WERI-Rb-1 (cell line): Measurements from ENCODE around the gene REPS2.

ENCODE experiments used
- DNase-seq: peaks from one replicate; pipeline ENCODE4 v3.0.0-alpha.2; 2020
- H3K27ac ChIP-seq: fragments of 250-450 bp; sonication (Bioruptor Pico); 2 replicates; pipeline ENCODE4 v1.5.1; 2020; ENCODE audit warnings: mild to moderate bottlenecking, moderate library complexity
- H3K27me3 ChIP-seq: fragments of 250-450 bp; sonication (Bioruptor Pico); 2 replicates; pipeline ENCODE4 v1.5.1; 2021; ENCODE audit warnings: mild to moderate bottlenecking, low read depth, moderate library complexity; ENCODE audit not compliant: insufficient read depth, severe bottlenecking
- H3K36me3 ChIP-seq: fragments of 250-450 bp; sonication (Bioruptor Pico); 2 replicates; pipeline ENCODE4 v1.5.1; 2020; ENCODE audit warnings: mild to moderate bottlenecking, moderate library complexity
- H3K4me3 ChIP-seq: 2 replicates; pipeline ENCODE4 v1.5.1; 2011; ENCODE audit warnings: low read depth, mild to moderate bottlenecking, control low read depth, low read length
- H3K9me3 ChIP-seq: fragments of 250-450 bp; sonication (Bioruptor Pico); 2 replicates; pipeline ENCODE4 v1.5.1; 2021; ENCODE audit warnings: mild to moderate bottlenecking, moderate library complexity; ENCODE audit not compliant: severe bottlenecking
- CTCF ChIP-seq: IDR thresholded peaks from 2 replicates; pipeline ENCODE4 v1.5.1; 2011; ENCODE audit warnings: low read depth, mild to moderate bottlenecking, control low read depth, inconsistent platforms, low read length

The REPS2 gene

GRCh38 chrX:16946361-16946964 lies at the start of gene REPS2:
REPS2 (plus strand) TSS chrX:16946658; CDS start chrX:16946862, 204 bp downstream.
- no peak within 1 kb of the TSS for H3K27ac ChIP-seq
- H3K27me3 ChIP-seq: peaks cover 27% of the 10 kb centered on the region
- no peaks in the 10 kb centered on the region for H3K9me3 ChIP-seq
- DNase-seq: peak; percentile 78
- TF ChIP-seq CTCF: no peak
- peak within 1 kb of the TSS; percentile 41 for H3K4me3 ChIP-seq
- no peaks in the 10 kb centered on the region for H3K36me3 ChIP-seq

- no peak for TF ChIP-seq CTCF
- no peak for DNase-seq
Observed at GRCh38 chrX:16897445-16897844, 49.0 kb upstream of the REPS2 start.

GRCh38 chrX:16903274-16904022 lies 43.0 kb upstream of the REPS2 start:
- no peaks in the 10 kb centered on the region for H3K36me3 ChIP-seq
- H3K27me3 ChIP-seq: peaks cover 23% of the 10 kb centered on the region
- no peaks in the 10 kb centered on the region for H3K9me3 ChIP-seq
- TF ChIP-seq CTCF: no peak
- DNase-seq: no peak
- H3K27ac ChIP-seq: no peak overlapping the region
- H3K4me3 ChIP-seq: no peak overlapping the region

More at GRCh38 chrX:16897445-16897844, 49.0 kb upstream of the REPS2 start:
- Histone ChIP-seq H3K27ac (no peak overlapping the region), H3K9me3 (no peaks in the 10 kb centered on the region), H3K36me3 (no peaks in the 10 kb centered on the region), H3K4me3 (no peak overlapping the region), H3K27me3 (peaks cover 30% of the 10 kb centered on the region)

GRCh38 chrX:16910376-16910775 lies 36.1 kb upstream of the REPS2 start:
- no peak for DNase-seq
- Histone ChIP-seq H3K27me3 (peaks cover 26% of the 10 kb centered on the region), H3K4me3 (no peak overlapping the region), H3K9me3 (no peaks in the 10 kb centered on the region), H3K27ac (no peak overlapping the region), H3K36me3 (no peaks in the 10 kb centered on the region)
- TF ChIP-seq CTCF: no peak

- no peak for TF ChIP-seq CTCF
- no peak overlapping the region for H3K27ac ChIP-seq
- H3K4me3 ChIP-seq: no peak overlapping the region
- H3K36me3 ChIP-seq: no peaks in the 10 kb centered on the region
- no peaks in the 10 kb centered on the region for H3K9me3 ChIP-seq
- peaks cover 15% of the 10 kb centered on the region for H3K27me3 ChIP-seq
- DNase-seq: no peak
Observed at GRCh38 chrX:16914058-16914457, 32.4 kb upstream of the REPS2 start.
